Neural cell (in vitro differentiated cells): ENCODE measurements around the gene DGKG.

Experiments used
- EP300 ChIP-seq: fragments of 450-650 bp; conservative IDR thresholded peaks from 2 replicates; pipeline ENCODE4 v1.6.1; 2014; ENCODE audit warnings: antibody characterized with exemption, mild to moderate bottlenecking, moderate library complexity; ENCODE audit not compliant: poor library complexity, severe bottlenecking
- EZH2 ChIP-seq: fragments of 200-600, 300-800 bp; shearing (Covaris generic), sonication (generic); IDR thresholded peaks from 2 replicates; pipeline ENCODE4 v1.6.1; 2014; ENCODE audit warnings: antibody characterized with exemption, low read length, borderline replicate concordance, mild to moderate bottlenecking; ENCODE audit not compliant: insufficient read depth, poor library complexity, severe bottlenecking
- MXI1 ChIP-seq: fragments of 450-650 bp; conservative IDR thresholded peaks from 2 replicates; pipeline ENCODE4 v1.6.1; 2014; ENCODE audit warnings: antibody characterized with exemption, mild to moderate bottlenecking; ENCODE audit not compliant: poor library complexity, severe bottlenecking
- POLR2AphosphoS5 ChIP-seq: IDR thresholded peaks from 2 replicates; pipeline ENCODE4 v1.6.1; 2012
- RAD21 ChIP-seq: fragments of 450-650 bp; conservative IDR thresholded peaks from 2 replicates; pipeline ENCODE4 v1.6.1; 2014; ENCODE audit warnings: antibody characterized with exemption, mild to moderate bottlenecking, moderate library complexity
- REST ChIP-seq: IDR thresholded peaks from 2 replicates; pipeline ENCODE4 v1.6.1; 2012; ENCODE audit warnings: borderline replicate concordance
- SMC3 ChIP-seq: fragments of 450-650 bp; conservative IDR thresholded peaks from 2 replicates; pipeline ENCODE4 v1.6.1; 2014; ENCODE audit warnings: antibody characterized with exemption, mild to moderate bottlenecking, moderate library complexity; ENCODE audit not compliant: poor library complexity
- TAF1 ChIP-seq: IDR thresholded peaks from 2 replicates; pipeline ENCODE4 v1.6.1; 2012; ENCODE audit warnings: low read depth
- TF ChIP-seq, protein P1 (sequence below): fragments of 450-650 bp; IDR thresholded peaks from 2 replicates; pipeline ENCODE4 v1.5.1; 2014; ENCODE audit warnings: antibody characterized with exemption, mild to moderate bottlenecking, moderate library complexity; ENCODE audit not compliant: poor library complexity, severe bottlenecking

- TF ChIP-seq, protein P1, sequence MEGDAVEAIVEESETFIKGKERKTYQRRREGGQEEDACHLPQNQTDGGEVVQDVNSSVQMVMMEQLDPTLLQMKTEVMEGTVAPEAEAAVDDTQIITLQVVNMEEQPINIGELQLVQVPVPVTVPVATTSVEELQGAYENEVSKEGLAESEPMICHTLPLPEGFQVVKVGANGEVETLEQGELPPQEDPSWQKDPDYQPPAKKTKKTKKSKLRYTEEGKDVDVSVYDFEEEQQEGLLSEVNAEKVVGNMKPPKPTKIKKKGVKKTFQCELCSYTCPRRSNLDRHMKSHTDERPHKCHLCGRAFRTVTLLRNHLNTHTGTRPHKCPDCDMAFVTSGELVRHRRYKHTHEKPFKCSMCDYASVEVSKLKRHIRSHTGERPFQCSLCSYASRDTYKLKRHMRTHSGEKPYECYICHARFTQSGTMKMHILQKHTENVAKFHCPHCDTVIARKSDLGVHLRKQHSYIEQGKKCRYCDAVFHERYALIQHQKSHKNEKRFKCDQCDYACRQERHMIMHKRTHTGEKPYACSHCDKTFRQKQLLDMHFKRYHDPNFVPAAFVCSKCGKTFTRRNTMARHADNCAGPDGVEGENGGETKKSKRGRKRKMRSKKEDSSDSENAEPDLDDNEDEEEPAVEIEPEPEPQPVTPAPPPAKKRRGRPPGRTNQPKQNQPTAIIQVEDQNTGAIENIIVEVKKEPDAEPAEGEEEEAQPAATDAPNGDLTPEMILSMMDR = no peak
- TF ChIP-seq POLR2AphosphoS5 = no peak
- TF ChIP-seq REST = no peak
- TF ChIP-seq EZH2 = no peak
- no peak for TF ChIP-seq TAF1
- TF ChIP-seq EP300 = no peak
- no peak for TF ChIP-seq RAD21
- no peak for TF ChIP-seq SMC3
- TF ChIP-seq MXI1 = no peak
Observed at GRCh38 chr3:186260726-186261125, 101.3 kb downstream of the DGKG start.
